Glutamatergic neuron (in vitro differentiated cells): ENCODE measurements around the gene WASHC4. TPM values are rescaled to one million over a fixed set of nuclear protein-coding genes. Genes with fewer than 3 reads are reported as not detected.
A peak's percentile ranks its signal among the peaks of the same experiment; 100 is the strongest.

Experiments used
- DNase-seq: peaks from one replicate; pipeline ENCODE4 v3.0.0; 2022
- H3K27ac Mint-ChIP-seq: one replicate; pipeline ENCODE4 v1.8.0; 2020; ENCODE audit warnings: mild to moderate bottlenecking, mixed read lengths, inconsistent platforms; ENCODE audit not compliant: unreplicated experiment
- H3K27me3 Mint-ChIP-seq: one replicate; pipeline ENCODE4 v1.8.0; 2020; ENCODE audit warnings: mild to moderate bottlenecking, moderate library complexity, mixed read lengths, inconsistent platforms; ENCODE audit not compliant: unreplicated experiment
- H3K36me3 Mint-ChIP-seq: one replicate; pipeline ENCODE4 v1.8.0; 2020; ENCODE audit warnings: mild to moderate bottlenecking, mixed read lengths, inconsistent platforms; ENCODE audit not compliant: unreplicated experiment
- H3K4me1 Mint-ChIP-seq: one replicate; pipeline ENCODE4 v1.8.0; 2020; ENCODE audit warnings: mild to moderate bottlenecking, low read depth, mixed read lengths, inconsistent platforms; ENCODE audit not compliant: unreplicated experiment
- H3K4me3 Mint-ChIP-seq: one replicate; pipeline ENCODE4 v1.8.0; 2020; ENCODE audit warnings: mild to moderate bottlenecking, mixed read lengths, inconsistent platforms; ENCODE audit not compliant: unreplicated experiment
- H3K9me3 Mint-ChIP-seq: one replicate; pipeline ENCODE4 v1.8.0; 2020; ENCODE audit warnings: mild to moderate bottlenecking, moderate library complexity, mixed read lengths, inconsistent platforms; ENCODE audit not compliant: unreplicated experiment
- CTCF ChIP-seq: fragments of 200-600 bp; sonication (generic); IDR thresholded peaks from one replicate; pipeline ENCODE4 v1.5.0; 2021; ENCODE audit not compliant: partially characterized antibody, unreplicated experiment
- total RNA-seq: library from RNA; stranded (reverse); fragmentation: NEBNext Ultra II Directional; extraction: Animal tissue kit (Norgen Biotek cat#: 25700); gene quantifications from one replicate; pipeline ENCODE4 v1.2.1, GENCODE V29; 2021; ENCODE audit not compliant: unreplicated experiment

WASHC4 gene
- total RNA-seq, 1 donor from 2014 or later, result 75.4 TPM

GRCh38 chr12:105077435-105077834 is 30.1 kb upstream of the WASHC4 start:
- Mint-ChIP-seq H3K9me3 (no peaks in the 10 kb centered on the region), H3K4me3 (no peak overlapping the region), H3K27ac (no peak overlapping the region), H3K4me1 (no peaks in the 10 kb centered on the region), H3K27me3 (no peaks in the 10 kb centered on the region), H3K36me3 (no peaks in the 10 kb centered on the region)
- no peak for DNase-seq
- TF ChIP-seq CTCF, result no peak

GRCh38 chr12:105078712-105079570 is 28.6 kb upstream of the WASHC4 start:
- no peaks in the 10 kb centered on the region for H3K36me3 Mint-ChIP-seq
- DNase-seq, result no peak
- peaks cover 4% of the 10 kb centered on the region for H3K27me3 Mint-ChIP-seq
- no peak for TF ChIP-seq CTCF
- peak overlapping the region; percentile 6 for H3K4me3 Mint-ChIP-seq
- H3K9me3 Mint-ChIP-seq, result peaks cover 4% of the 10 kb centered on the region
- peaks cover 11% of the 10 kb centered on the region for H3K4me1 Mint-ChIP-seq
- no peak overlapping the region for H3K27ac Mint-ChIP-seq

GRCh38 chr12:105083031-105083430 is 24.5 kb upstream of the WASHC4 start:
- Mint-ChIP-seq H3K4me3 (peak overlapping the region; percentile 98), H3K27me3 (peaks cover 5% of the 10 kb centered on the region), H3K4me1 (peaks cover 12% of the 10 kb centered on the region), H3K36me3 (peaks cover 6% of the 10 kb centered on the region), H3K9me3 (peaks cover 13% of the 10 kb centered on the region), H3K27ac (peak overlapping the region; percentile 99)
- DNase-seq, result peak; percentile 30
- TF ChIP-seq CTCF, result no peak

GRCh38 chr12:105083551-105084105 is 23.9 kb upstream of the WASHC4 start:
- peak overlapping the region; percentile 99 for H3K27ac Mint-ChIP-seq
- peaks cover 12% of the 10 kb centered on the region for H3K4me1 Mint-ChIP-seq
- H3K27me3 Mint-ChIP-seq, result peaks cover 5% of the 10 kb centered on the region
- H3K9me3 Mint-ChIP-seq, result peaks cover 13% of the 10 kb centered on the region
- peak overlapping the region; percentile 98 for H3K4me3 Mint-ChIP-seq
- peaks cover 6% of the 10 kb centered on the region for H3K36me3 Mint-ChIP-seq
- peak; percentile 66 for DNase-seq
- no peak for TF ChIP-seq CTCF
